Epidermal melanocyte (primary cell): Measurements from ENCODE around the gene RBMS3.
"Not testable (repeated sequence)": the region's sequence is repeated elsewhere in the genome, so short reads cannot be mapped to it uniquely, and the experiment has no call there.

Source experiments
- DNase-seq: peaks from one replicate; pipeline ENCODE4 v3.0.0; 2011; ENCODE audit warnings: low spot score; ENCODE audit not compliant: insufficient read length

The RBMS3 gene

DNA sequence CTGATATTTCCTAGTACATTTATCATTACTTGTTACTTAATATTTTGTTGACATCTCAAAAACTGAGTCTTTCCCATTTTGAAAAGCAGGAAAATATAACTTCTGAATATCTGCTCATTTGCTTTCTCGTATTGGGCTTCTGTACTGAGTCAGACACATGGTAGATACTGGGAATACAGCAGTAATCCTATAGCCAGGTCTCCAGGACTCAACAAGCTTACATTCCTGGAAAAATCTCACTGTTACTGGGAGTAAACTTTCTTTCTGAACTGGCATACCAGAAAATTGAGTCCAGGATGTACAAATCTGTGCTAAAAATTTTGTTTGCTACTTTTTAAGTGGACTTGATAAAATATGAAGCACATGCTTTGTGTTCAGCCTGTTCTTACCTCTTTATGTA lies 240.4 kb downstream of the RBMS3 start:
- no peak for DNase-seq

GRCh38 chr3:29521751-29522150 lies 240.9 kb downstream of the RBMS3 start:
- no peak for DNase-seq

DNA sequence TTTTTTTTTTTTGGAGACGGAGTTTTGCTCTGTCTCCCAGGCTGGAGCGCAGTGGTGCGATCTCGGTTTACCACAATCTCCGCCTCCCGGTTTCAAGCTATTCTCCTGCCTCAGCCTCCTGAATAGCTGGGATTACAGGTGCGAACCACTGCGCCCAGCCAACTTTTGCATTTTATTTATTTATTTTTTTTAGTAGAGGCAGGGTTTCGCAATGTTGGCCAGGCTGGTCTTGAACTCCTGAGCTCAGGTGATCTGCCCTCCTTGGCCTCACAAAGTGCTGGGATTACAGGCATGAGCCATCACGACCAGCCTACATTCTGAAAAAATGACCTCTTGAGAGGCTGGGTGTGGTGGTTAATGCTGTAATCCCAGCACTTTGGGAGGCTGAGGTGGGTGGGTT lies 243.6 kb downstream of the RBMS3 start:
- DNase-seq, result not testable (repeated sequence)

DNA sequence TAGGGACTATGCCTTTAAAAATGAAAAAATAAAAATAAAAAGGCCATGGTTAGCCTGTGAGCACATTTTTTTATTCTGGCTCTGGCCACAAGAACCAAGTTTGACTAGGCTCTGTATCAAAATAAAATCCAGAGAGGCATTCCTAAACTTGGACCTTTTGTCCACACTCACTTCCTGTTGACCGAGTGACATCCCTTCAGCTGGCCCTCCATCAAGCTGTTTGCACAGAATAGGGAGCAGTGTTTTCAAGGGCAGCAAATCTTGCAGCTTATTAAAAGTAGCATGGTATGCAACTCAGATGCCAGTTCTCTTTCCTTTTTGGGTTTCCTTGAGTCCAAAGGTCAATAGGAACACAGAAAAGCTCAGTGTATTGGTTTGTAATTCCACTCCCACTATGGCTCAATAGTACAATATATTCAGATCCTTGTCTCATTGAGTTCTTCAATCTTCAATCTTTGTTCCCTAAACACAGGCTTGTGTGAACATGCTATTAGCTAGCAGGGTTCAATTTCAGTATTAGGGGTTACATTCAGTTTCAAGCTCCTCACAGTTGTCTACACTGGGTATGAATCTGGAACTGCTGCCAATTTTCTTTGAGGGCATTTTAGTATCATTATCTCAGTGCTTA lies 244.5 kb downstream of the RBMS3 start:
- DNase-seq, result no peak

DNA sequence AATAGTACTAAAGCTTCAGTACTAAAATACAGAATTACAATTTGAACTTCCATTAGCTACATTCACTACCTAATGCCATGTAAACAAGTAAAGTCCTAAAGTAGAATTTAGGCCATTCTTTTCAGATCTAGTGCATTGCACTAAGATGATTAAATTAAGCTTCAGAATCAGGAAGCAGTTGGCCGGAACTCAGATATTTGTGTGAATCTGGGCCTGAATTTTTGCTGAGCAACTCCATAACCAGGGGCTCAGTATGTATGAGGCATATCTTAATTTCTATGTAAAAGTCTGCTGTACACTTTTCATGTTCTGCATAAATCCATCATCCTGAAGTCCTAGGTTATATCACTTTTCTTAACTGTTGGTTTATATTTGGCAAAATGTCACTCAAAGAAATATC lies 246.4 kb downstream of the RBMS3 start:
- no peak for DNase-seq

DNA sequence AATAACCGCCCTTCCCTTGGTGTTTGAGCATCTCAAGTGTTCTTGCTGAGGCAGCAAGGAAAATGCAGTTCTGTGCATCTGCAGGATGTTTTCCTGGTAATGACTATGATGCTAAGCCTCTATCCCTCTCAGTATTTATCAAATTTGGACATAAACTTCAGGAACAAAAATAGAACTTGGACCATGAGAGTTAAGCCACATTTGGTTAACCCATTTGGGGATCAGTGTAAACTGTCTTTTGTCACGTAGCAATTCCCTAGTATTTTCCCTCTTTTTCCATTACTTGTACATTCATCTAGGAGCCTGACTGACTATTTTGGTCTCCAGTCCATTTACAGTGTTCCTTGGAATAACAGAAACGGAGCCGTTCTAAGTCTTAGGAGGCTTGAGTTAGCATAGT lies 250.8 kb downstream of the RBMS3 start:
- DNase-seq, result no peak

- no peak for DNase-seq
Observed at GRCh38 chr3:29532473-29532872, 251.6 kb downstream of the RBMS3 start.

DNA sequence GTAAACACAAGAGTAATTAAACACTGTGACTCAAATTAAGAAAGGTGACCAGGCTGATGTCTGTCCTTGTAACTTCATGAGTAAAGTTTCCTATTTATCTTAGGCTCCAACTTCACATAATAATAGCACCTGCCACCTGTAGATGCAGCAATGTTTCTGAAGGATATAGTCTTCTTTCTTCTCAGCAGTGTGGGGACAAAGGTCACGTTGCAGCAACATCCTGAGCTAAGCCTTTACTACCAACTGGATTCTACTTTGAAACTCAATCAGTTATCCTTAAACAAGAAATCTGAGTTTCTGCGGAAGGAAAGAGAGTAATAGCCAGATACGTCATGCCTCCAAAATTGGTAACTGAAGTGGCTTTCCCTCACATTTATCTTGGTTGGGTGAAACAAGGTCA lies 253.1 kb downstream of the RBMS3 start:
- DNase-seq, result no peak

GRCh38 chr3:29536016-29536758 lies 255.3 kb downstream of the RBMS3 start:
- DNase-seq, result no peak

GRCh38 chr3:29537889-29538609 lies 257.2 kb downstream of the RBMS3 start:
- no peak for DNase-seq

- no peak for DNase-seq
Observed at GRCh38 chr3:29538610-29538958, 257.7 kb downstream of the RBMS3 start.

DNA sequence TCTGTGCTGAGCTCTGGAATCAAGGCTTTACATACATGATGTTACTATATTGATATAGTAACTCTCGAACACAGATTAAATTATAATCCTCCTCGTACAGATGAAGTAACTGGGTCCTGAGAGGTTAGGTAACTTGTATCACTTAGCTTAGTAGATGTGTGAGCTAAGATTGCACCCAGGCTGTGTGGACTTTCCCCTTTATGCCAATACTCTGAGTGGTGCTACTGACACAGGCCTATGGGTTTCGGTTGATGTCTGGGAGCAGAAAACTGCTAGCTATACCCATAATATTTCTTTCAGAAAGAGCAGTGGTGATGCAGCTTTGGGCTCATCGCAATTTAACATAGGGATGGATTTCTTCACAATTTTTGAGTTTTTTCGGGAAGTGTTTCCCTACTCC lies 259.7 kb downstream of the RBMS3 start:
- DNase-seq, result no peak

DNA sequence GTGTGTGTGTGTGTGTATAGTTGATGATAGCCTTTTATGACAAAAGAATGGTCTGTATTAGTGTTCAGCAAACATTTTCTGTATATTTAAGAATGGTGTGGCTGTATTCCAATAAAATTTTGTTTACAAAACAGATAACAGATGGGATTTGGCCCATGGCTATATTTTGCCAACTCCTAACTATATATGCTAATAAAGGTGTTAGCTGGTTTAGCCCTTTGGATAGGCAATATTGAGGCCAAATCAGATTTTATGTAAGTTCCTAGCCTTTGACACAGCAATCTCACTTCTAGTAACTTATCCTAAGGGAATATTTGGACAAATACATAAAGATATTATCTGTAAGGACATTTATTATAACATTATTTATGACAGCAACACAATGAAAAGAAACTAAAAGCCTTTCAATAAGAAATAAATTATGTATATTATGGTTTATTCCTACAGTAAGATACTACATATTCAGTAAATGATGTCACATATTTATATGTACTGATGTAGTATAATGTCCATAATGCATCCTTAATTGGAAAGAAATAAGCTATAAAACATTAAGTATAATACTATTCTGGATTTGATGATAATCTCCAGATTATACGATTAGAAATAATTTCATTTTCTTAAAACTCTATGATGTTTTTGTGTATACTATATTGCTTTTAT lies 264.0 kb downstream of the RBMS3 start:
- DNase-seq, result no peak

DNA sequence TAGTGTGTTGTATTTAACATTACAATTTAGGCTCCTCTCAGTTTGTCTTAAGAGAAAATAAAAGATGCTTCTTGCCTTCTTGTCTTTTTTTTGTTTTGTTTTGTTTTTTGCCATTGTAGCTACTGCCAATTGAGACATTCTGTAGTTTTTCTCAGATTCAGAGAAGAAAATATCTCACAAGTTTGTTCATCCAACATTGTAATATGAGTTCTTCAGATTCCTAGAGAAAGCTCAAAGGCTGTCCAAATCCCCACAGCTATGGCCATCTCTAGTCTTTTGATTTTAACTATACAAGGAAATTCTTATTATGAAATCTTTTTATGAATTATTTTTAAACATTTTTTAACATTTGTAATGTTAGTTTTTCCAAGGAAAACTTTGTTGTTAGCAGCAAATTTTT lies 264.7 kb downstream of the RBMS3 start:
- DNase-seq, result no peak

DNA sequence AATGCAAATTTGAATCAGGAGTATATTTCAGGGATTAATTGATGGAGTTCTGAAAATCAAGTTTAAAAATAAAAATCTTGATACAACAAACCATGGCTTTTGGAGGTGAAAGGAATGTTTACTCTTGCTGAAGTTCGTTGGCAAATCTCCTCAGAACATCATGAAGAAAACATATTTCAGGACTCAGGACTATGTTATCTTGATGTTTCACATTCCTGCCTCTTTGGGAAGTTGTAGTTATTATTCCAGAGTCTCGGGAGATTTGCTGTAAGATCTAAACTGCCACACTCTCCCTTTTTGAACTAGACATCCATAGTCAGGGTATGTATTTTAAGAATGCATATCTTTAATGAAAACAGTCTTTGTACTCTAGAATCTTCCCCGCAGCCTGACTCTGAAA lies 271.2 kb downstream of the RBMS3 start:
- DNase-seq, result no peak

- no peak for DNase-seq
Observed at GRCh38 chr3:29554566-29554965, 273.7 kb downstream of the RBMS3 start.

GRCh38 chr3:29555590-29555989 lies 274.7 kb downstream of the RBMS3 start:
- DNase-seq, result no peak

GRCh38 chr3:29557186-29557585 lies 276.3 kb downstream of the RBMS3 start:
- no peak for DNase-seq

DNA sequence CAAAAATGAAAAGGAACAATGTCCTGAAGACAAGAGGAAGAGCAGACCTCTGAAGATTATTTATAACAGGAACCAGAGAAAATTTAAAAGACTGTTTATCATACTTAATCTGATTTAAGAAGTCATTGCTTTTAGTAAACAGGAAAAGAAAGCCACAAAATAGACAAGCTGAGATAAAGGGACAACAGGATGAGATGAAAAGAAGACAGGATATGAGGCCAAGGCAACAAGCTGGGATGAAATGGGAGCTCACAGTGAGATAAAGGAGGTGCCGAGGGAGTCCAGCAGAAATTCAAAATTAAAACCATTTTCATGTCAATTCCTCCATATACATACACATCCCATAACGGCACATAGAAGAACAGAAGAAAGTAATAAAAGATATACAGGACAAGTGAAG lies 277.0 kb downstream of the RBMS3 start:
- DNase-seq, result no peak

GRCh38 chr3:29559741-29560465 lies 279.0 kb downstream of the RBMS3 start:
- no peak for DNase-seq

- DNase-seq, result no peak
Observed at GRCh38 chr3:29561651-29562149, 280.8 kb downstream of the RBMS3 start.
